GM18858 (cell line): ENCODE data around the gene ARID1B.

Experiments used
- ATAC-seq: cut with Tn5 transposase; IDR thresholded peaks from one replicate; pipeline ENCODE4 v1.9.1; 2021; ENCODE audit not compliant: unreplicated experiment

Gene ARID1B

GRCh38 chr6:157229713-157230112 is 452.5 kb downstream of the ARID1B start:
- ATAC-seq = no peak

- ATAC-seq = no peak
Measured at GRCh38 chr6:157230910-157231309, 453.7 kb downstream of the ARID1B start.

- ATAC-seq = no peak
Measured at GRCh38 chr6:157232161-157232895, 455.1 kb downstream of the ARID1B start.

GRCh38 chr6:157233156-157233555 is 456.0 kb downstream of the ARID1B start:
- no peak for ATAC-seq

- no peak for ATAC-seq
Measured at GRCh38 chr6:157233686-157234085, 456.5 kb downstream of the ARID1B start.

GRCh38 chr6:157235600-157236039 is 458.4 kb downstream of the ARID1B start:
- ATAC-seq = no peak

- no peak for ATAC-seq
Measured at GRCh38 chr6:157236040-157236725, 459.0 kb downstream of the ARID1B start.

GRCh38 chr6:157238346-157238745 is 461.2 kb downstream of the ARID1B start:
- ATAC-seq = no peak

GRCh38 chr6:157239148-157239547 is 462.0 kb downstream of the ARID1B start:
- no peak for ATAC-seq

GRCh38 chr6:157239671-157240058 is 462.5 kb downstream of the ARID1B start:
- no peak for ATAC-seq

- ATAC-seq = no peak
Measured at GRCh38 chr6:157240059-157240959, 463.1 kb downstream of the ARID1B start.

- no peak for ATAC-seq
Measured at GRCh38 chr6:157240960-157241311, 463.8 kb downstream of the ARID1B start.

GRCh38 chr6:157242791-157243190 is 465.6 kb downstream of the ARID1B start:
- ATAC-seq = no peak

GRCh38 chr6:157244175-157244574 is 467.0 kb downstream of the ARID1B start:
- ATAC-seq = no peak

GRCh38 chr6:157244780-157245179 is 467.6 kb downstream of the ARID1B start:
- ATAC-seq = no peak

- ATAC-seq = no peak
Measured at GRCh38 chr6:157245436-157245835, 468.3 kb downstream of the ARID1B start.

- ATAC-seq = no peak
Measured at GRCh38 chr6:157246048-157246630, 469.0 kb downstream of the ARID1B start.

- no peak for ATAC-seq
Measured at GRCh38 chr6:157246771-157247484, 469.8 kb downstream of the ARID1B start.

GRCh38 chr6:157248264-157248663 is 471.1 kb downstream of the ARID1B start:
- ATAC-seq = no peak

GRCh38 chr6:157249826-157250225 is 472.6 kb downstream of the ARID1B start:
- ATAC-seq = no peak
